ENCODE results near the gene FGFR3.

FGFR3 gene

DNA sequence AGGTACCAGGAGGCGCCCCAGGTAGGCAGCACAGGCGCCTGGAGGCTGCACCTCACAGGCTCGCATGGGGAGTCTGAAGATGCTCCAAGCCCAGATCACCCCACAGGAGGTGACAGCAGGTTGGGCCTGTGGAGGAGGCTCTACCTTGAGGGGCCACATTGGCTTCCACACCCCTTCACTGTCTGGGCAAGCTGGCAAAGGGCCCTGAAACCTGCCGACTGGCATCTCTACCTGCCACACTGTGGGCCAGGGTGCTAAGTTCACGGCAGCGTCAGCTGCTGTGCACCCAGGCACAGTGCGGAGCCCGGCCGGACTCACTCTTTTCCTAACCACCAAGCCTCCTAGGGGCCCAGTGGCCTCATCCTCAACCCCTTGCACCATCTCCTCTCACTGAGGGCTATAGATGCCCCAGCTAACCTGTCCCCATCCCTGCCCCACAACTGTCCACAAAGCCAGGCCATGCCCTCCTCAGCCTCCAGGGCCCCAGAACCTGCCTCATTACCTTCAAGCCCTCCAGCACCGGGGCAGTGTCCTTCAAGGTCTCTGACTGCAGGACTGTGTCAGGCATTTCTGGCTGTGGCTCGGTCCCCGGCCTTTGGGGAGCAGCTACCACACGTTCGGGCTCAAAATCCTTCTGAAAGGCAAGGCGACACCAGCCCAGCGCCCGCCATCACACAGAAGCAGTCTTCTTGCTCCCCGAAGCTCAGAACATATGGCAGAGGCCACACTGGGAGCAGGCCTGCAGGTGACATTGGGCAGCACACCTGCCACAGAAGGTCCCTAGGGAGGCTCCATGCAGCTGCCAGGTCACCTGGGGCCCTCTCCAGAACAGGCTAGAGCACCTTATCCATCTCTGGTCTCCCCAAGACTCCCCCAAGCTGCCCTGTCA lies 28.8 kb downstream of the FGFR3 start:
- no peak for DNase-seq (ENCODE audit: low spot score)
- H3K4me3 ChIP-seq = no peak overlapping the region
- H3K27ac ChIP-seq = no peak overlapping the region
- TF ChIP-seq, protein P1, sequence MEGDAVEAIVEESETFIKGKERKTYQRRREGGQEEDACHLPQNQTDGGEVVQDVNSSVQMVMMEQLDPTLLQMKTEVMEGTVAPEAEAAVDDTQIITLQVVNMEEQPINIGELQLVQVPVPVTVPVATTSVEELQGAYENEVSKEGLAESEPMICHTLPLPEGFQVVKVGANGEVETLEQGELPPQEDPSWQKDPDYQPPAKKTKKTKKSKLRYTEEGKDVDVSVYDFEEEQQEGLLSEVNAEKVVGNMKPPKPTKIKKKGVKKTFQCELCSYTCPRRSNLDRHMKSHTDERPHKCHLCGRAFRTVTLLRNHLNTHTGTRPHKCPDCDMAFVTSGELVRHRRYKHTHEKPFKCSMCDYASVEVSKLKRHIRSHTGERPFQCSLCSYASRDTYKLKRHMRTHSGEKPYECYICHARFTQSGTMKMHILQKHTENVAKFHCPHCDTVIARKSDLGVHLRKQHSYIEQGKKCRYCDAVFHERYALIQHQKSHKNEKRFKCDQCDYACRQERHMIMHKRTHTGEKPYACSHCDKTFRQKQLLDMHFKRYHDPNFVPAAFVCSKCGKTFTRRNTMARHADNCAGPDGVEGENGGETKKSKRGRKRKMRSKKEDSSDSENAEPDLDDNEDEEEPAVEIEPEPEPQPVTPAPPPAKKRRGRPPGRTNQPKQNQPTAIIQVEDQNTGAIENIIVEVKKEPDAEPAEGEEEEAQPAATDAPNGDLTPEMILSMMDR (IDR thresholded peaks at IDR 0.05) = no peak

- H3K27ac ChIP-seq = no peak overlapping the region
- DNase-seq (ENCODE audit: low spot score) = no peak
- TF ChIP-seq, protein P1 (IDR thresholded peaks at IDR 0.05) = no peak
- H3K4me3 ChIP-seq = no peak overlapping the region
Measured at GRCh38 chr4:1822568-1823544, 29.8 kb downstream of the FGFR3 start.

- TF ChIP-seq, protein P1 (IDR thresholded peaks at IDR 0.05) = no peak
- H3K4me3 ChIP-seq = no peak overlapping the region
- no peak overlapping the region for H3K27ac ChIP-seq
- DNase-seq (ENCODE audit: low spot score) = no peak
Measured at GRCh38 chr4:1823545-1823932, 30.4 kb downstream of the FGFR3 start.

DNA sequence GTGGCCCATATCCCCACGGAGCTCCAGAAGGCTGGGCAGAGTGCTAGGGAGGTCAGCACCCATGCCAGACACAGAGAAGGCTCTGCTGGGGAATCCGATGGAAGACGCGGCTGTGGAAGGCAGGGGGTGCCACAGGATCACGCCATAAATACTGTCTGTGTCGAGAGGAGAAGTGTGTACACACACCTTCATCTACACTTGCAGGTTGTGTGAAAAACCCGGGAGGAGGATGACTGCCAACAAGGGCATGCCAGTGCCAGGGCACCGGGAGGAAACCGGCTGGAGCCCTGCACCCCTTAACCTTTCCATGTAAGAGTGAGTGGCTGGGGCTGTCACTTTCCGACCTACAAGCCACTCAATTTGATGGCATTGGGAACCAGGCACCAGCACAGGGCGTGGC lies 31.7 kb downstream of the FGFR3 start:
- Histone ChIP-seq H3K4me3 (no peak overlapping the region), H3K27ac (no peak overlapping the region)
- no peak for DNase-seq (ENCODE audit: low spot score)
- TF ChIP-seq, protein P1 (IDR thresholded peaks at IDR 0.05) = no peak

GRCh38 chr4:1825326-1825725 lies 32.2 kb downstream of the FGFR3 start:
- TF ChIP-seq, protein P1 (IDR thresholded peaks at IDR 0.05) = no peak
- Histone ChIP-seq H3K27ac (no peak overlapping the region), H3K4me3 (no peak overlapping the region)
- no peak for DNase-seq (ENCODE audit: low spot score)

- TF ChIP-seq, protein P1 (IDR thresholded peaks at IDR 0.05) = no peak
- Histone ChIP-seq H3K27ac (no peak overlapping the region), H3K4me3 (no peak overlapping the region)
- no peak for DNase-seq (ENCODE audit: low spot score)
Measured at GRCh38 chr4:1826531-1827350, 33.6 kb downstream of the FGFR3 start.

Data from coronary artery (tissue), 2 donors.